ENCODE results near the gene GSG1.
"Not testable (repeated sequence)": the region's sequence is repeated elsewhere in the genome, so short reads cannot be mapped to it uniquely, and the experiment has no call there.

GSG1 gene

DNA sequence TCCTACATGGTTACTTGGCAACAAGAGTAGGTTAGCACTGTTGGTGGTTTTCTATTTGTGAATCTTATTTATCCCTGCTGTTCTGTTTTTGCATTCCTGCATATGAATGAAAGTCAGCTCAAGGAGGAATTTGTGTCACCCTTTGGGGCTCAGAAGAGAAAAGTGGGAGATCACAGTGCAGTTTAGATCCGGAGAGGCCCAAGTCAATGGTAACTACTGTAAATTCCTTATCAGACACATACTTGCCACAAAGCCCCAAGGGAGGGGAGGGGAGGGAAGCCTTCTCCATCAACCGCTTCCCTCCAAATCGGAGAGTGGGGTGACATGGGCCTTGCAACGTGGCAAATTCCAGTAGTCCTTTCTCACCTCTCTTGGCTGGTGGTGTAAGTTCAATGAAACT lies 15.0 kb downstream of the GSG1 start:
- Mint-ChIP-seq H3K4me3 (no peak overlapping the region), H3K27ac (no peak overlapping the region), H3K27me3 (no peaks in the 10 kb centered on the region), H3K4me1 (peaks cover 39% of the 10 kb centered on the region), H3K9me3 (no peaks in the 10 kb centered on the region), H3K36me3 (peaks cover 28% of the 10 kb centered on the region)
- no peak for ATAC-seq

DNA sequence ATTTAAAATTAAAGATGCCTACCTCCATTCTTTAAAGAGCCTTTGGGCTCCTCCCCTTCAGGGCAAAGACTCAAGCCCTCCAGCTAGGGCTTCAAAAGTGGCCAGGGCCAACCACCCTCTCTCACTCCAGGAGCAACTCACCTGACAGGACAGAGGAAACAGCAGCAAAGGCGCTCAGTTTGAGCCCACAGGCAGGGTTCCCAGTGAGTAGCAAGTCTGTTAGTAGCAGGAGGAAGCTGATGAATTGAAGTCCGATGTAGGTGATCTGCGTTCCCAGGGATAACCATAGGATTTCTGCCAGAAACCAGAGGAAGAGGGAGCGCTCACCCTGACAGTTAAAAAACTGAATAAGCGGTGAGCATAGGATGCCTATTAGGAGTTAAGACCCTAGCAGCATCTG lies 15.7 kb downstream of the GSG1 start:
- no peak for ATAC-seq
- Mint-ChIP-seq H3K27me3 (no peaks in the 10 kb centered on the region), H3K27ac (no peak overlapping the region), H3K4me3 (no peak overlapping the region), H3K36me3 (peaks cover 28% of the 10 kb centered on the region), H3K9me3 (no peaks in the 10 kb centered on the region), H3K4me1 (peaks cover 39% of the 10 kb centered on the region)

- peaks cover 30% of the 10 kb centered on the region for H3K4me1 Mint-ChIP-seq
- no peaks in the 10 kb centered on the region for H3K9me3 Mint-ChIP-seq
- ATAC-seq: no peak
- no peak overlapping the region for H3K27ac Mint-ChIP-seq
- H3K4me3 Mint-ChIP-seq: no peak overlapping the region
- peaks cover 34% of the 10 kb centered on the region for H3K36me3 Mint-ChIP-seq
- H3K27me3 Mint-ChIP-seq: no peaks in the 10 kb centered on the region
Measured at GRCh38 chr12:13085968-13086686, 17.3 kb downstream of the GSG1 start.

- Mint-ChIP-seq H3K4me3 (no peak overlapping the region), H3K4me1 (peaks cover 20% of the 10 kb centered on the region), H3K27me3 (no peaks in the 10 kb centered on the region), H3K27ac (no peak overlapping the region), H3K9me3 (no peaks in the 10 kb centered on the region), H3K36me3 (peaks cover 41% of the 10 kb centered on the region)
- ATAC-seq: no peak
Measured at GRCh38 chr12:13084898-13085640, 18.4 kb downstream of the GSG1 start.

DNA sequence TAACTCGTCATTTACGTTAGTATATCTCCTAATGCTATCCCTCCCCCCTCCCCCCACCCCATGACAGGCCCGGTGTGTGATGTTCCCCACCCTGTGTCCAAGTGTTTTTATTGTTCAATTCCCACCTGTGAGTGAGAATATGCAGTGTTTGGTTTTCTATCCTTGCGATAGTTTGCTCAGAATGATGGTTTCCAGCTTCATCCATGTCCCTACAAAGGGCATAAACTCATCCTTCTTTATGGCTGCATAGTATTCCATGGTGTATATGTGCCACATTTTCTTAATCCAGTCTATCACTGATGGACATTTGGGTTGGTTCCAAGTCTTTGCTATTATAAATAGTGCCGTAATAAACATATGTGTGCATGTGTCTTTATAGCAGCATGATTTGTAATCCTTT lies 19.8 kb downstream of the GSG1 start:
- ATAC-seq, H3K27me3 Mint-ChIP-seq, H3K27ac Mint-ChIP-seq, H3K9me3 Mint-ChIP-seq, H3K4me3 Mint-ChIP-seq: not testable (repeated sequence)
- Mint-ChIP-seq H3K36me3 (peaks cover 48% of the 10 kb centered on the region), H3K4me1 (peaks cover 10% of the 10 kb centered on the region)

DNA sequence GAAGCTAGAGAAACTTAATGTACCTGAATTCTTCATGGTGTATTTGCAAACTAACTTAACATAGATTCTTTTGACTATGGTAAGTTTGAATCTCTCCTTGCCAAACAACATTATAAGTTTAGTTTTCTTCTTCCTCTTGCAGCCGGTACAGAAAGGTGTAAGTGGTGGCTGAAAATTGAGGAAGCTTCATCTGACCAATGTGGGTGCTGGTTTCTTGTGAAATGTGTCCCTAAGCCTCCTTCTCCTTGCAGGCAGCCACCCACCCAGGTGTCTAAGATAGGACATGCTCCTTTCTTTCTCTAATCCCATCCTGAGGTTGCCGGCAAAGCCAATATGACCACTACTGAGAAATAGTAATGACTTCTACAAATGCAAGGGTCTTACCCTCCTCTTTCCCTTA lies 20.6 kb downstream of the GSG1 start:
- Mint-ChIP-seq H3K4me3 (no peak overlapping the region), H3K27me3 (no peaks in the 10 kb centered on the region), H3K4me1 (peaks cover 10% of the 10 kb centered on the region), H3K9me3 (no peaks in the 10 kb centered on the region), H3K36me3 (peaks cover 54% of the 10 kb centered on the region), H3K27ac (no peak overlapping the region)
- ATAC-seq: no peak

DNA sequence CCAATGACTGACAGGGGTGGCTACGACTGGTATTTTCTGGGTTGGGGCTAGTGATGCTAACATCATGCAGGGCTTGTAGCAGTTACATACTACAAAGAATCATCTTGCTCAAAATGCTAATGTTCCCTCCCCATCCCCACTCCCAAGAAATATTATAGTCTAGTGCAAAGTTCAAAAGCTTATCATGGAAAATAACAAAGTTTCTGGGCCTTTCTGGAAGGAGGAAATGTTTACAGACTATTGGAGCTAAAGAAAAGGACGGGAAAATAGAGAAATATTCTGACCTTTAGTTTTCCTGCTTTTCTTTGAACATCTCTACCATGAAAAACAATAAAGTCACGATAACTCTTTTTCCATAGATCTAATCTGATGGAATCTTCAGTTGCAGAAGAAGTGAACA lies 23.2 kb downstream of the GSG1 start:
- Mint-ChIP-seq H3K9me3 (no peaks in the 10 kb centered on the region), H3K27me3 (no peaks in the 10 kb centered on the region), H3K36me3 (peaks cover 54% of the 10 kb centered on the region), H3K4me1 (peaks cover 10% of the 10 kb centered on the region), H3K27ac (no peak overlapping the region), H3K4me3 (no peak overlapping the region)
- ATAC-seq: no peak

GRCh38 chr12:13079440-13079906 lies 24.0 kb downstream of the GSG1 start:
- Mint-ChIP-seq H3K9me3 (no peaks in the 10 kb centered on the region), H3K27ac (no peak overlapping the region), H3K36me3 (peaks cover 48% of the 10 kb centered on the region), H3K4me1 (peaks cover 6% of the 10 kb centered on the region), H3K27me3 (no peaks in the 10 kb centered on the region), H3K4me3 (no peak overlapping the region)
- no peak for ATAC-seq

- Mint-ChIP-seq H3K36me3 (peaks cover 60% of the 10 kb centered on the region), H3K4me1 (no peaks in the 10 kb centered on the region), H3K27me3 (no peaks in the 10 kb centered on the region), H3K4me3 (no peak overlapping the region), H3K9me3 (no peaks in the 10 kb centered on the region), H3K27ac (no peak overlapping the region)
- ATAC-seq: no peak
Measured at GRCh38 chr12:13075786-13076570, 27.5 kb downstream of the GSG1 start.

DNA sequence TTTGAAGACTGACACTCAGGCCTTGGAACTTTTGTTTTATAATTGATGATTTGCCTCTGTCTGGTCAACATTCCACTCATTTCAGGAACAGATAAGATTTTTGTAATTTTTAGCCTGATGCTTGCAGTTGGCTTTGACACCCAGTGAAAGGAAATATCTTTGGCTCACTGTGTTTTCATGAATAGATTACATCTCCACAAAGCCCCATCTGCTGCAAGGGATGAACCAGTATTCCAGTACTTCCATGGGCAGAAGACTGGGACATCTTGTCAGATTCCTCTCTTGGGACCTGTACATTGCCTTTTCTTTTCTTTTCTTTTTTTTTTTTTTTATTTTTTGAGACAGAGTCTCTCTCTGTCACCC lies 28.4 kb downstream of the GSG1 start:
- Mint-ChIP-seq H3K36me3 (peaks cover 56% of the 10 kb centered on the region), H3K9me3 (no peaks in the 10 kb centered on the region), H3K27ac (no peak overlapping the region), H3K4me3 (no peak overlapping the region), H3K4me1 (no peaks in the 10 kb centered on the region), H3K27me3 (no peaks in the 10 kb centered on the region)
- ATAC-seq: no peak

DNA sequence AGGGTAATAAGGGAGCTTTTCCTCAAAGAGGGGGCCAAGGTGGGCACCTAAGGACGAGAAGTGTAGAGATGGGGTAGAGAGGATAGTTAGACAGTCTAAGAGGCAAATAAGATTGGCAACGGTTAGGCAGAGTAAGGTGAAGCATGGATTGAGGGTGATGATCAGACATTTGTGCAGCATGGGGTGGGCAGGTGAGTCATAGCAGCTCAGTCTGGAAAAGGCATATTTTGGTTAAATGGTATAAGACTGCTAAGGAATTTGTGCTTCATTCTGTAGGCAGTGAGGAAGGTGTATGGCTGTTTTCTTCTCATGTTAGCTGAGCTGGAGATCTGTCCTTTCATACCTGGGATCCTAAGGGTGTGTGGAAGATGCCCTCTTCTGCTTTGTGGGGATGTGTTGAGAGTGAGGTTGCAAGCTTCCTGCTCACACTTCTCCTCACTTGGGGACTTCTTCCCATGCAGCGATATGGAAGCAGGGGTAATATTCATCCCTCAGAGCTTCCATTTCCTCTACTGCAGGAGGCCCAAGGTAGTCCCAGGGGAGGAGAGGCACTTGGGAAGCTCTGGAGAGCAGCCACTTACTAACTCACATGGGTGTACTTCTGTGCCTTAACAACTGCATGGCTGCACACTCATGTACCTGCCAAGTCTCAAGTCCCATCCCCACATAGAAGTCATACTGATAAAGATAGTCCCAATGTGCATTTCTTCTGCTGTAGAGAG lies 28.9 kb downstream of the GSG1 start:
- no peak for ATAC-seq
- Mint-ChIP-seq H3K4me1 (no peaks in the 10 kb centered on the region), H3K27me3 (no peaks in the 10 kb centered on the region), H3K27ac (no peak overlapping the region), H3K4me3 (no peak overlapping the region), H3K36me3 (peaks cover 51% of the 10 kb centered on the region), H3K9me3 (no peaks in the 10 kb centered on the region)

DNA sequence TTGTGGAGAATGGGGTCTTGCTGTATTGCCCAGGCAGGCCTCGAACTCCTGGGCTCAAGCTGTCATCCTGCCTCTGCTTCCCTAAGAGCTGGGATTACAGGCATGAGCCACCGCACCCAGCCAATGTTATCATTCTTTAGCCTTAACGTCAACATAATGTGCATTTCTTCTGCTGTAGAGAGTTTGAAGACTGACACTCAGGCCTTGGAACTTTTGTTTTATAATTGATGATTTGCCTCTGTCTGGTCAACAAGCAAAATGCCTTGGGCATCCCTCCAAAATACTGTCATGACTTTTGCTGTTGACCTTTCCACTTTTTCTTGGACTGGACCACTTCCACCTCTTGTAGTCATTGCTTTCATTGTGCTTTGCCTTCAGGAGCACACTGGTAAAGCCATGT lies 30.3 kb downstream of the GSG1 start:
- ATAC-seq: no peak
- no peaks in the 10 kb centered on the region for H3K4me1 Mint-ChIP-seq
- H3K36me3 Mint-ChIP-seq: peaks cover 57% of the 10 kb centered on the region
- H3K9me3 Mint-ChIP-seq: no peaks in the 10 kb centered on the region
- H3K4me3 Mint-ChIP-seq: no peak overlapping the region
- H3K27me3 Mint-ChIP-seq: no peaks in the 10 kb centered on the region
- no peak overlapping the region for H3K27ac Mint-ChIP-seq

DNA sequence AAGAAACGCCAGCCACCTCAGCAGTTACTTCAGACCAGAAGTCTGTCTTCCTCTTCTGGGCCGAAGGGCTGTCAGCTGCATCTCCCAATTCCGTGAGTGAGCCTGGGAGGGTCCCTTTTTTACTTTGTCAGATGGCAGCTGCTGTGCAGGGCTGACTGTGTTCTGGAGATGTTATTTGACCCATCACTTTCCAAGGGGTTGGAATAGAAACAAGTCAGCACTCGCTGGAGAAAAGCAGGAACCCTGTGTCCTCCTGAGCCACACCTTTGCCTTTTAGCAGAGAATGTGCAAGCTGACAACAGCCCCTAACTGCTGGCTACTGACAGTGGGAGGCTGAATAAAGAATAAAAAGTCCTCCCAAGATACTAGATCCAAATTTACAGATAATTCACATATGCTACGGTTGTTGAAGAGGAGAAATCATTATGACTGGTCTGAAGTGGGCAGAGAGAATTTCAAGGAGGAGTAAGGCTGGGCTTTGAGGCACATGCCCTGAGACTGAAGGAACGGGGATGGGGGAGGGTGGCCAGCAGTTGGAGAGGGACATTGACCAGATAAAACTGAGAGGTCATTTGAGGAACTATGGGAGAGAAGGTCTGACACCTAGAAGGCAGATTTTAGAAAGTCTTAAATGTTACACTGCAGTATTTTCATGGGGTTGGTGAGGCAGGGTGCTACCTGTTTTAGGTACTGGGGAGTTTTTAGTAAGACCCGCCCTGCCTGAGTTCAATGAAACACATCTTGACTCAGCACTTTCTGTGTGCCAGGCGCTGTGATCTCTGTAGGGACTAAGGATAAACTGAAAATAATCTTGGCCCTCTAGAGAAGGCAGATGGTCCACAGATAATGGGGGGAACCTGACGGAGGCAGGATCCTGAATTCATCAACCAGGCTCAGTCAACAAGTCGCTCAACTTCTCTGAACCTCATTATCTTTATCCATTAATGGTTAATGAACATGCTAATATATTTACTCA lies 31.9 kb downstream of the GSG1 start:
- ATAC-seq: no peak
- Mint-ChIP-seq H3K4me1 (no peaks in the 10 kb centered on the region), H3K27ac (no peak overlapping the region), H3K27me3 (no peaks in the 10 kb centered on the region), H3K4me3 (no peak overlapping the region), H3K9me3 (no peaks in the 10 kb centered on the region), H3K36me3 (peaks cover 59% of the 10 kb centered on the region)

DNA sequence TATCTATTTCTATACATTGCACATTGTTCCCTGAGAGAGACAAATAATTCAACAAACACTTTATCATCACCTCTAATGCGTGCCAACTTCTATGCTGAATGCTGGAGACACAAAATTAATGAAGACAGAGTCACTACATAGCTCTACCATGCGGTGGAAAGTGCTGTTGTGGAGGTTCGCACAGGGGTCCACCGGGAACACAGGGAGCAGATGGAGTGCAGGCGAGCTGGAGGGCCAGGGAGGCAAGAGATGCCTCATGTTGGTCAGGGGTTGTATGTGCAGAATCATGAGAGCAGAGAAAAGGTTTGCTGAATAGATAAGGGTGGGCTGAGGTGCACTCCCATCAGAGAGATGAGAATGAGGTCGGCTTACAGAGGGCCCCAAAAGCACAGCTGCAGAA lies 34.1 kb downstream of the GSG1 start:
- ATAC-seq: no peak
- H3K9me3 Mint-ChIP-seq: no peaks in the 10 kb centered on the region
- H3K27ac Mint-ChIP-seq: no peak overlapping the region
- no peaks in the 10 kb centered on the region for H3K27me3 Mint-ChIP-seq
- no peak overlapping the region for H3K4me3 Mint-ChIP-seq
- H3K4me1 Mint-ChIP-seq: no peaks in the 10 kb centered on the region
- peaks cover 47% of the 10 kb centered on the region for H3K36me3 Mint-ChIP-seq
